Medulla oblongata (tissue), 1 donor: ENCODE data around the gene TOGARAM2.
"Not testable (repeated sequence)": the region's sequence is repeated elsewhere in the genome, so short reads cannot be mapped to it uniquely, and the experiment has no call there.

ENCODE experiments used
- DNase-seq: peaks from one replicate; pipeline ENCODE4 v3.0.0-alpha.2; 2015; ENCODE audit errors: extremely low spot score

Gene TOGARAM2

GRCh38 chr2:29072251-29072650 lies 91.2 kb downstream of the TOGARAM2 start:
- no peak for DNase-seq

- DNase-seq: no peak
Observed at GRCh38 chr2:29072971-29073725, 92.0 kb downstream of the TOGARAM2 start.

- DNase-seq: no peak
Observed at GRCh38 chr2:29073933-29074332, 92.8 kb downstream of the TOGARAM2 start.

- no peak for DNase-seq
Observed at GRCh38 chr2:29074411-29074810, 93.3 kb downstream of the TOGARAM2 start, which contains the start of gene PCARE. Gene PCARE, minus strand, starts transcription at chr2:29074523. Its CDS starts 262 bp downstream, at chr2:29074261.

GRCh38 chr2:29075894-29076705 lies 95.0 kb downstream of the TOGARAM2 start:
- DNase-seq: peak; percentile 92

- DNase-seq: no peak
Observed at GRCh38 chr2:29079887-29080286, 98.8 kb downstream of the TOGARAM2 start.

- DNase-seq: no peak
Observed at GRCh38 chr2:29080886-29081743, 100.0 kb downstream of the TOGARAM2 start.

- DNase-seq: no peak
Observed at GRCh38 chr2:29082804-29083495, 101.9 kb downstream of the TOGARAM2 start.

GRCh38 chr2:29084554-29084953 lies 103.5 kb downstream of the TOGARAM2 start:
- DNase-seq: no peak

- not testable (repeated sequence) for DNase-seq
Observed at GRCh38 chr2:29090311-29090710, 109.2 kb downstream of the TOGARAM2 start.

- no peak for DNase-seq
Observed at GRCh38 chr2:29096969-29097368, 115.9 kb downstream of the TOGARAM2 start.

- DNase-seq: no peak
Observed at GRCh38 chr2:29097569-29097968, 116.5 kb downstream of the TOGARAM2 start.

GRCh38 chr2:29100564-29100963 lies 119.5 kb downstream of the TOGARAM2 start:
- no peak for DNase-seq
